GM12878 (cell line): ENCODE results near the gene TMEM44. TPM values are rescaled to one million over a fixed set of nuclear protein-coding genes. Genes with fewer than 3 reads are reported as not detected.

ENCODE experiments used
- ATAC-seq: fragments of 200-7000 bp; cut with Tn5 transposase; 3 replicates; pipeline ENCODE4 v1.9.1; 2020; ENCODE audit warnings: mild to moderate bottlenecking, moderate library complexity
- BruUV-seq: library from RNA; stranded (reverse); fragments of 400-500 nt; replicated peaks from 2 replicates; lab custom pipeline; 2021; lab: Mats Ljungman, UMichigan
- CTCF ChIA-PET: fragments of 300-600 bp; sonication (Branson Sonifier 250); formaldehyde crosslinking; extraction: SDS; loops from one replicate; lab custom pipeline; 2021; ENCODE audit warnings: inconsistent platforms; lab: Yijun Ruan, JAX
- POLR2A ChIA-PET: fragments of 350-600 bp; formaldehyde crosslinking; extraction: SDS; loops from one replicate; lab custom pipeline; 2021; ENCODE audit warnings: inconsistent platforms; lab: Charles Lee
- RAD21 ChIA-PET: fragments of 300-600 bp; sonication (Branson Sonifier 250); formaldehyde crosslinking; loops from one replicate; lab custom pipeline; 2023; ENCODE audit warnings: antibody characterized with exemption; ENCODE audit not compliant: unreplicated experiment; lab: Charles Lee
- SMC1A ChIA-PET: fragments of 300-600 bp; sonication (Branson Sonifier 250); formaldehyde crosslinking; loops from one replicate; lab custom pipeline; 2023; ENCODE audit not compliant: unreplicated experiment, uncharacterized antibody; lab: Charles Lee
- DNase-seq: peaks from one replicate; pipeline ENCODE4 v3.0.0-alpha.2; 2011; ENCODE audit warnings: low read depth, low spot score
- FAIRE-seq: peaks from 3 replicates; lab custom pipeline; 2011; peaks lifted over from hg19 to GRCh38; lab: Jason Lieb, UNC
- H2AFZ ChIP-seq: 2 replicates; pipeline ENCODE4 v1.6.0; 2011; ENCODE audit warnings: low read depth, low read length, control low read depth; ENCODE audit not compliant: control insufficient read depth
- H3K27ac ChIP-seq: 2 replicates; pipeline ENCODE4 v1.5.1; 2011; ENCODE audit warnings: control low read depth; ENCODE audit not compliant: control insufficient read depth, insufficient read depth
- H3K27me3 ChIP-seq, 2 experiments: replicated peaks in 1 of 2; 2 replicates each; pipeline versions ENCODE4 v1.6.0 to v1.6.1; 2011; ENCODE audit warnings: low read length in 1 of 2; ENCODE audit not compliant: control insufficient read depth in 2 of 2, insufficient read depth in 2 of 2
- H3K36me3 ChIP-seq, 2 experiments: 2 replicates each; pipeline ENCODE4 v1.5.1; 2011; ENCODE audit warnings: low read length in 1 of 2; ENCODE audit not compliant: control insufficient read depth in 2 of 2, insufficient read depth in 2 of 2
- H3K4me1 ChIP-seq: 2 replicates; pipeline ENCODE4 v1.6.1; 2011; ENCODE audit warnings: mild to moderate bottlenecking, low read length, moderate library complexity, mixed read lengths; ENCODE audit not compliant: control insufficient read depth, insufficient read depth
- H3K4me2 ChIP-seq: 2 replicates; pipeline ENCODE4 v1.6.0; 2011; ENCODE audit warnings: control low read depth; ENCODE audit not compliant: control insufficient read depth, insufficient read depth
- H3K4me3 ChIP-seq: fragments of 200-600 bp; sonication (generic); 2 replicates; pipeline ENCODE4 v1.5.1; 2016
- H3K79me2 ChIP-seq: 2 replicates; pipeline ENCODE4 v1.6.0; 2011; ENCODE audit warnings: low read length; ENCODE audit not compliant: control insufficient read depth, insufficient read depth
- H3K9ac ChIP-seq: 2 replicates; pipeline ENCODE4 v1.8.0; 2011; ENCODE audit warnings: low read length, control low read depth, mixed read lengths; ENCODE audit not compliant: control insufficient read depth, insufficient read depth
- H3K9me3 ChIP-seq: replicated peaks from 3 replicates; pipeline ENCODE4 v1.5.1; 2011; ENCODE audit warnings: mild to moderate bottlenecking, low read length; ENCODE audit not compliant: control insufficient read depth, insufficient read depth
- H4K20me1 ChIP-seq: 2 replicates; pipeline ENCODE4 v1.6.0; 2011; ENCODE audit not compliant: control insufficient read depth, insufficient read depth
- BMI1 ChIP-seq: fragments of 450-650 bp; IDR thresholded peaks from 2 replicates; pipeline ENCODE4 v1.6.1; 2016; ENCODE audit warnings: mild to moderate bottlenecking, moderate library complexity, borderline replicate concordance
- CHD2 ChIP-seq: IDR thresholded peaks from 2 replicates; pipeline ENCODE4 v1.6.1; 2011; ENCODE audit warnings: low read depth, low read length, improper control_type of control experiment, borderline replicate concordance
- ESRRA ChIP-seq: IDR thresholded peaks from 2 replicates; pipeline ENCODE4 v1.6.1; 2012; ENCODE audit warnings: mild to moderate bottlenecking, low read length, improper control_type of control experiment
- MEF2A ChIP-seq: IDR thresholded peaks from 2 replicates; pipeline ENCODE4 v1.6.1; 2011; ENCODE audit warnings: low read depth, mild to moderate bottlenecking, low read length, moderate library complexity; ENCODE audit not compliant: insufficient read depth
- MEF2B ChIP-seq: fragments of 450-650 bp; IDR thresholded peaks from 2 replicates; pipeline ENCODE4 v1.6.1; 2018; ENCODE audit warnings: mild to moderate bottlenecking, moderate library complexity; ENCODE audit not compliant: partially characterized antibody, poor library complexity, severe bottlenecking
- MXI1 ChIP-seq: fragments of 150-350 bp; IDR thresholded peaks from 2 replicates; pipeline ENCODE4 v1.6.1; 2011; ENCODE audit warnings: low read depth, mild to moderate bottlenecking, inconsistent platforms, low read length, improper control_type of control experiment
- NFYA ChIP-seq: IDR thresholded peaks from 2 replicates; pipeline ENCODE4 v1.6.1; 2011; ENCODE audit warnings: low read depth, mild to moderate bottlenecking, low read length, improper control_type of control experiment, borderline replicate concordance
- PAX5 ChIP-seq: IDR thresholded peaks from 2 replicates; pipeline ENCODE4 v1.6.1; 2011; ENCODE audit warnings: low read depth, low read length, borderline replicate concordance
- PAX8 ChIP-seq: fragments of 450-650 bp; IDR thresholded peaks from 2 replicates; pipeline ENCODE4 v1.6.1; 2017; ENCODE audit warnings: mild to moderate bottlenecking, moderate library complexity
- SPI1 ChIP-seq: IDR thresholded peaks from 2 replicates; pipeline ENCODE4 v1.6.1; 2011; ENCODE audit warnings: low read depth, mild to moderate bottlenecking, low read length, moderate library complexity, borderline replicate concordance; ENCODE audit not compliant: insufficient read depth
- WGBS: methylation state at CpG from one replicate; pipeline ENCODE4 v1.1.6; 2016; ENCODE audit warnings: low lambda C conversion rate; ENCODE audit not compliant: insufficient replicate concordance, insufficient coverage; ENCODE audit errors: missing lambda C conversion rate; 5-methylcytosine and 5-hydroxymethylcytosine counted together
- in situ Hi-C: fragments of 300-500 bp; cut with MboI; formaldehyde crosslinking; loops from 9 replicates; pipeline ENCODE4 v1.14.3; 2018; ENCODE audit warnings: mixed read lengths
- intact Hi-C: fragments of 100-400 bp; cut with micrococcal nuclease; formaldehyde crosslinking; loops from one replicate; pipeline ENCODE4 v1.14.2; 2022; ENCODE audit not compliant: unreplicated experiment
- polyA plus RNA-seq, 11 experiments: library from polyadenylated mRNA; depleted of rRNA in 4 of 11; unstranded in 6 of 11; stranded (reverse) in 5 of 11; fragments of >200 nt; fragmentation: Nextera tagmentation in 4 of 11; fragmentation: Illumina TruSeq in 1 of 11; extraction: Ambion mirVana in 4 of 11; extraction: Trizol in 1 of 11; gene quantifications; 1 replicate in 1 of 11; 2 replicates in 10 of 11; pipeline versions ENCODE4 v1.2.1 to v1.2.3, GENCODE V29; 2011 to 2016; ENCODE audit warnings: inconsistent platforms in 2 of 11, missing spikeins in 2 of 11, low read depth in 1 of 11
- total RNA-seq, 4 experiments: library from RNA; depleted of rRNA in 3 of 4; stranded (reverse); fragments of >200 nt in 3 of 4; fragmentation: Illumina TruSeq in 1 of 4; extraction: Trizol in 1 of 4; gene quantifications; 2 replicates each; pipeline versions ENCODE4 v1.2.1 to v1.2.3, GENCODE V29; 2013 to 2021
- TF ChIP-seq, protein P1 (sequence below): IDR thresholded peaks from 2 replicates; pipeline ENCODE4 v1.6.1; 2012; ENCODE audit warnings: low read depth, low read length, improper control_type of control experiment
- TF ChIP-seq, protein P2 (sequence below): fragments of 450-650 bp; IDR thresholded peaks from 2 replicates; pipeline ENCODE4 v1.6.1; 2017; ENCODE audit warnings: antibody characterized with exemption, mild to moderate bottlenecking, moderate library complexity
- TF ChIP-seq, protein P3 (sequence below): IDR thresholded peaks from 2 replicates; pipeline ENCODE4 v1.6.1; 2011; ENCODE audit warnings: mild to moderate bottlenecking, low read depth, low read length, moderate library complexity; ENCODE audit not compliant: insufficient replicate concordance
- TF ChIP-seq, protein P4 (sequence below): fragments of 450-650 bp; IDR thresholded peaks from 2 replicates; pipeline ENCODE4 v1.6.1; 2017; ENCODE audit warnings: mild to moderate bottlenecking, moderate library complexity

TMEM44 gene
- total and polyA plus RNA-seq, 10 of the 15 experiments (the other 5 are each of a cell fraction or from before 2014, with no cell fraction given), result 0.57 to 8.3 (median 3.6) TPM

DNA sequence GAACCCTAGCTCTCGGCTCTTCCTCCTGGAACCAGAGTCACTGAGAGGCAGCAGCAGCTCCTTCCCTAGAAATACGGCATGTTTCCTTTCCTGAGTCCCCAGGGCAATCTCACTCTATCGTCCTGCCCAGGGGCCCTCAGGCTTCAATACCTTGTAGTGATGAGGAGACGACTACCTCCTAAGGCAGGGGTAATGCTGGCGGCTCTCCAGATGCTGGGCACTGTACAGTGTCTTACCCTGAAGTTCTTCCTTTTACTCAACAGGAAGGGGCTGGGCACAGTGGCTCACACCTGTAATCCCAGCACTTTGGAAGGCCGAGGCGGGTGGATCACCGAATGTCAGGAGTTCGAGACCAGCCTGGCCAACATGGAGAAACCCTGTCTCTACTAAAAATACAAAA lies 13.5 kb downstream of the TMEM44 start:
- ATAC-seq (no peak), DNase-seq (no peak), FAIRE-seq (no peak)
- ChIA-PET CTCF (interaction anchor here (0.8 kb wide), 1 partner anchor 216 kb away, joined by 3 read pairs; no protein-coding TSS in a partner anchor), RAD21 (no interaction called here), SMC1A (no interaction called here), POLR2A (interaction anchor here (1.2 kb wide), 1 partner anchor 14 kb away, joined by 3 read pairs; the partner anchor contains the start of gene TMEM44)
- Histone ChIP-seq H4K20me1 (no peaks in the 10 kb centered on the region), H3K9ac (no peak overlapping the region), H3K4me1 (no peaks in the 10 kb centered on the region; the same call in 1 of the 2 replicates), H2AFZ (no peak overlapping the region), H3K4me3 (no peak overlapping the region), H3K27ac (no peak overlapping the region), H3K9me3 (no peaks in the 10 kb centered on the region; the same call in 2 of the 3 replicates), H3K4me2 (no peak overlapping the region), H3K27me3 (no peaks in the 10 kb centered on the region), H3K79me2 (no peaks in the 10 kb centered on the region), H3K36me3 (no peaks in the 10 kb centered on the region)
- in situ Hi-C loops (no loop called here), intact Hi-C loops (no loop called here)
- 88% methylated on average over 9 of the region's 9 CpGs for WGBS
- BruUV-seq, result no TSS peak
- no peak for TF ChIP-seq MXI1
- no peak for TF ChIP-seq PAX8
- TF ChIP-seq, protein P1, sequence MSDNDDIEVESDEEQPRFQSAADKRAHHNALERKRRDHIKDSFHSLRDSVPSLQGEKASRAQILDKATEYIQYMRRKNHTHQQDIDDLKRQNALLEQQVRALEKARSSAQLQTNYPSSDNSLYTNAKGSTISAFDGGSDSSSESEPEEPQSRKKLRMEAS, result no peak
- TF ChIP-seq, protein P2, sequence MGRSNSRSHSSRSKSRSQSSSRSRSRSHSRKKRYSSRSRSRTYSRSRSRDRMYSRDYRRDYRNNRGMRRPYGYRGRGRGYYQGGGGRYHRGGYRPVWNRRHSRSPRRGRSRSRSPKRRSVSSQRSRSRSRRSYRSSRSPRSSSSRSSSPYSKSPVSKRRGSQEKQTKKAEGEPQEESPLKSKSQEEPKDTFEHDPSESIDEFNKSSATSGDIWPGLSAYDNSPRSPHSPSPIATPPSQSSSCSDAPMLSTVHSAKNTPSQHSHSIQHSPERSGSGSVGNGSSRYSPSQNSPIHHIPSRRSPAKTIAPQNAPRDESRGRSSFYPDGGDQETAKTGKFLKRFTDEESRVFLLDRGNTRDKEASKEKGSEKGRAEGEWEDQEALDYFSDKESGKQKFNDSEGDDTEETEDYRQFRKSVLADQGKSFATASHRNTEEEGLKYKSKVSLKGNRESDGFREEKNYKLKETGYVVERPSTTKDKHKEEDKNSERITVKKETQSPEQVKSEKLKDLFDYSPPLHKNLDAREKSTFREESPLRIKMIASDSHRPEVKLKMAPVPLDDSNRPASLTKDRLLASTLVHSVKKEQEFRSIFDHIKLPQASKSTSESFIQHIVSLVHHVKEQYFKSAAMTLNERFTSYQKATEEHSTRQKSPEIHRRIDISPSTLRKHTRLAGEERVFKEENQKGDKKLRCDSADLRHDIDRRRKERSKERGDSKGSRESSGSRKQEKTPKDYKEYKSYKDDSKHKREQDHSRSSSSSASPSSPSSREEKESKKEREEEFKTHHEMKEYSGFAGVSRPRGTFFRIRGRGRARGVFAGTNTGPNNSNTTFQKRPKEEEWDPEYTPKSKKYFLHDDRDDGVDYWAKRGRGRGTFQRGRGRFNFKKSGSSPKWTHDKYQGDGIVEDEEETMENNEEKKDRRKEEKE, result no peak
- TF ChIP-seq MEF2B, result no peak
- TF ChIP-seq MEF2A, result no peak
- TF ChIP-seq BMI1, result no peak
- TF ChIP-seq, protein P3, sequence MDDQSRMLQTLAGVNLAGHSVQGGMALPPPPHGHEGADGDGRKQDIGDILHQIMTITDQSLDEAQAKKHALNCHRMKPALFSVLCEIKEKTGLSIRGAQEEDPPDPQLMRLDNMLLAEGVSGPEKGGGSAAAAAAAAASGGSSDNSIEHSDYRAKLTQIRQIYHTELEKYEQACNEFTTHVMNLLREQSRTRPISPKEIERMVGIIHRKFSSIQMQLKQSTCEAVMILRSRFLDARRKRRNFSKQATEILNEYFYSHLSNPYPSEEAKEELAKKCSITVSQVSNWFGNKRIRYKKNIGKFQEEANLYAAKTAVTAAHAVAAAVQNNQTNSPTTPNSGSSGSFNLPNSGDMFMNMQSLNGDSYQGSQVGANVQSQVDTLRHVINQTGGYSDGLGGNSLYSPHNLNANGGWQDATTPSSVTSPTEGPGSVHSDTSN, result no peak
- no peak for TF ChIP-seq SPI1
- TF ChIP-seq, protein P4, sequence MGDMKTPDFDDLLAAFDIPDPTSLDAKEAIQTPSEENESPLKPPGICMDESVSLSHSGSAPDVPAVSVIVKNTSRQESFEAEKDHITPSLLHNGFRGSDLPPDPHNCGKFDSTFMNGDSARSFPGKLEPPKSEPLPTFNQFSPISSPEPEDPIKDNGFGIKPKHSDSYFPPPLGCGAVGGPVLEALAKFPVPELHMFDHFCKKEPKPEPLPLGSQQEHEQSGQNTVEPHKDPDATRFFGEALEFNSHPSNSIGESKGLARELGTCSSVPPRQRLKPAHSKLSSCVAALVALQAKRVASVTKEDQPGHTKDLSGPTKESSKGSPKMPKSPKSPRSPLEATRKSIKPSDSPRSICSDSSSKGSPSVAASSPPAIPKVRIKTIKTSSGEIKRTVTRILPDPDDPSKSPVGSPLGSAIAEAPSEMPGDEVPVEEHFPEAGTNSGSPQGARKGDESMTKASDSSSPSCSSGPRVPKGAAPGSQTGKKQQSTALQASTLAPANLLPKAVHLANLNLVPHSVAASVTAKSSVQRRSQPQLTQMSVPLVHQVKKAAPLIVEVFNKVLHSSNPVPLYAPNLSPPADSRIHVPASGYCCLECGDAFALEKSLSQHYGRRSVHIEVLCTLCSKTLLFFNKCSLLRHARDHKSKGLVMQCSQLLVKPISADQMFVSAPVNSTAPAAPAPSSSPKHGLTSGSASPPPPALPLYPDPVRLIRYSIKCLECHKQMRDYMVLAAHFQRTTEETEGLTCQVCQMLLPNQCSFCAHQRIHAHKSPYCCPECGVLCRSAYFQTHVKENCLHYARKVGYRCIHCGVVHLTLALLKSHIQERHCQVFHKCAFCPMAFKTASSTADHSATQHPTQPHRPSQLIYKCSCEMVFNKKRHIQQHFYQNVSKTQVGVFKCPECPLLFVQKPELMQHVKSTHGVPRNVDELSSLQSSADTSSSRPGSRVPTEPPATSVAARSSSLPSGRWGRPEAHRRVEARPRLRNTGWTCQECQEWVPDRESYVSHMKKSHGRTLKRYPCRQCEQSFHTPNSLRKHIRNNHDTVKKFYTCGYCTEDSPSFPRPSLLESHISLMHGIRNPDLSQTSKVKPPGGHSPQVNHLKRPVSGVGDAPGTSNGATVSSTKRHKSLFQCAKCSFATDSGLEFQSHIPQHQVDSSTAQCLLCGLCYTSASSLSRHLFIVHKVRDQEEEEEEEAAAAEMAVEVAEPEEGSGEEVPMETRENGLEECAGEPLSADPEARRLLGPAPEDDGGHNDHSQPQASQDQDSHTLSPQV, result no peak
- no peak for TF ChIP-seq ESRRA
- TF ChIP-seq CHD2, result no peak
- no peak for TF ChIP-seq PAX5
- TF ChIP-seq NFYA, result no peak
